Loucy (cell line): ENCODE results near the gene MTG2.

Experiments used
- H2AFZ ChIP-seq: fragments of 200-600 bp; sonication (generic); 2 replicates; pipeline ENCODE4 v1.6.0; 2016; ENCODE audit warnings: antibody characterized with exemption, mild to moderate bottlenecking, low read length, moderate library complexity
- H3F3A ChIP-seq: fragments of 200-600 bp; 2 replicates; pipeline ENCODE4 v1.6.0; 2016; ENCODE audit warnings: antibody characterized with exemption, low read depth, mild to moderate bottlenecking
- H3K27me3 ChIP-seq: fragments of 200-600 bp; sonication (generic); 2 replicates; pipeline ENCODE4 v1.6.1; 2014; ENCODE audit warnings: low read length, mild to moderate bottlenecking; ENCODE audit not compliant: insufficient read depth, poor library complexity, severe bottlenecking
- H3K36me3 ChIP-seq: fragments of 200-600 bp; sonication (generic); 2 replicates; pipeline ENCODE4 v1.6.1; 2016; ENCODE audit warnings: low read length; ENCODE audit not compliant: insufficient read depth
- H3K4me1 ChIP-seq: fragments of 200-600 bp; sonication (generic); 2 replicates; pipeline ENCODE4 v1.5.1; 2014; ENCODE audit warnings: low read length, mild to moderate bottlenecking; ENCODE audit not compliant: insufficient read depth, poor library complexity, severe bottlenecking
- H3K4me2 ChIP-seq: fragments of 200-600 bp; sonication (generic); 2 replicates; pipeline ENCODE4 v1.6.0; 2014; ENCODE audit warnings: antibody characterized with exemption, low read length, low read depth, mild to moderate bottlenecking; ENCODE audit not compliant: poor library complexity, severe bottlenecking
- H3K4me3 ChIP-seq: fragments of 200-600 bp; sonication (generic); 2 replicates; pipeline ENCODE4 v1.5.1; 2014; ENCODE audit warnings: low read length, mild to moderate bottlenecking, mixed read lengths; ENCODE audit not compliant: poor library complexity, severe bottlenecking
- H3K79me2 ChIP-seq: fragments of 200-600 bp; sonication (generic); 2 replicates; pipeline ENCODE4 v1.6.1; 2014; ENCODE audit warnings: low read length; ENCODE audit not compliant: insufficient read depth
- H3K9ac ChIP-seq: fragments of 200-600 bp; sonication (generic); 2 replicates; pipeline ENCODE4 v1.6.0; 2014; ENCODE audit warnings: mild to moderate bottlenecking, low read depth, low read length, moderate library complexity; ENCODE audit not compliant: poor library complexity, severe bottlenecking
- H3K9me2 ChIP-seq: fragments of 200-600 bp; sonication (generic); replicated peaks from 2 replicates; pipeline ENCODE4 v1.6.1; 2016; ENCODE audit warnings: low read depth, low read length, mixed read lengths
- H3K9me3 ChIP-seq: fragments of 200-600 bp; sonication (generic); 2 replicates; pipeline ENCODE4 v1.6.1; 2014; ENCODE audit warnings: mild to moderate bottlenecking, antibody characterized with exemption, low read length, low read depth; ENCODE audit not compliant: insufficient read depth
- H4K20me1 ChIP-seq: fragments of 200-600 bp; sonication (generic); 2 replicates; pipeline ENCODE4 v1.6.0; 2014; ENCODE audit warnings: antibody characterized with exemption, low read length, mild to moderate bottlenecking; ENCODE audit not compliant: insufficient read depth, poor library complexity, severe bottlenecking
- EZH2phosphoT487 ChIP-seq: fragments of 200-600 bp; IDR thresholded peaks from 2 replicates; pipeline ENCODE4 v1.6.1; 2018; ENCODE audit warnings: antibody characterized with exemption, mild to moderate bottlenecking, moderate library complexity, borderline replicate concordance
- TF ChIP-seq, protein P1 (sequence below): fragments of 200-600 bp; sonication (generic); conservative IDR thresholded peaks from 2 replicates; pipeline ENCODE4 v1.5.1; 2014; ENCODE audit warnings: mild to moderate bottlenecking, antibody characterized with exemption, low read length

Gene MTG2

DNA sequence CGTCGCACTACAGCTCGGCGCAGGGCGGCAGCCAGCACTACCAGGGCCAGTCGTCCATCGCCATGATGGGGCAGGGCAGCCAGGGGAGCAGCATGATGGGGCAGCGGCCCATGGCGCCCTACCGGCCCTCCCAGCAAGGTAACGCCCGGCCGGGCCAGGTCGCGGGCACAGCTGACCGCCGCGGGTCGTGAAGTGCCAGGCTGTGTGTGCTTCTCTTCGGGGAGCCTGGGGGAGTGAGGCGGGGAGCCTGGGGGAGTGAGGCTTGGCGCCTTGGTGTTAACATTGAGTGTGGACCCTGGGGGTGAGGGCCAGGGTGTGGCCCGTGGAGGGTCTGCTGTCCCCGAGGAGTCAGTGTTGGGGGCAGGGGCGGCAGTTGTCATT, 19.4 kb upstream of the MTG2 start:
- Histone ChIP-seq H2AFZ (no peak overlapping the region), H3K9ac (no peak overlapping the region), H3K36me3 (peaks cover 76% of the 10 kb centered on the region; the same call in 1 of the 2 replicates), H3F3A (no peaks in the 10 kb centered on the region), H3K27me3 (no peaks in the 10 kb centered on the region), H4K20me1 (peaks cover 1% of the 10 kb centered on the region), H3K9me3 (no peaks in the 10 kb centered on the region), H3K4me2 (no peak overlapping the region), H3K4me1 (no peaks in the 10 kb centered on the region), H3K9me2 (no peaks in the 10 kb centered on the region), H3K4me3 (no peak overlapping the region), H3K79me2 (peaks cover 12% of the 10 kb centered on the region; the same call in 1 of the 2 replicates)
- TF ChIP-seq, protein P1, sequence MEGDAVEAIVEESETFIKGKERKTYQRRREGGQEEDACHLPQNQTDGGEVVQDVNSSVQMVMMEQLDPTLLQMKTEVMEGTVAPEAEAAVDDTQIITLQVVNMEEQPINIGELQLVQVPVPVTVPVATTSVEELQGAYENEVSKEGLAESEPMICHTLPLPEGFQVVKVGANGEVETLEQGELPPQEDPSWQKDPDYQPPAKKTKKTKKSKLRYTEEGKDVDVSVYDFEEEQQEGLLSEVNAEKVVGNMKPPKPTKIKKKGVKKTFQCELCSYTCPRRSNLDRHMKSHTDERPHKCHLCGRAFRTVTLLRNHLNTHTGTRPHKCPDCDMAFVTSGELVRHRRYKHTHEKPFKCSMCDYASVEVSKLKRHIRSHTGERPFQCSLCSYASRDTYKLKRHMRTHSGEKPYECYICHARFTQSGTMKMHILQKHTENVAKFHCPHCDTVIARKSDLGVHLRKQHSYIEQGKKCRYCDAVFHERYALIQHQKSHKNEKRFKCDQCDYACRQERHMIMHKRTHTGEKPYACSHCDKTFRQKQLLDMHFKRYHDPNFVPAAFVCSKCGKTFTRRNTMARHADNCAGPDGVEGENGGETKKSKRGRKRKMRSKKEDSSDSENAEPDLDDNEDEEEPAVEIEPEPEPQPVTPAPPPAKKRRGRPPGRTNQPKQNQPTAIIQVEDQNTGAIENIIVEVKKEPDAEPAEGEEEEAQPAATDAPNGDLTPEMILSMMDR, result no peak
- no peak for TF ChIP-seq EZH2phosphoT487

- Histone ChIP-seq H3K9me3 (no peaks in the 10 kb centered on the region), H3K4me2 (no peak overlapping the region), H2AFZ (no peak overlapping the region), H3K36me3 (peaks cover 76% of the 10 kb centered on the region; the same call in 1 of the 2 replicates), H3K79me2 (peaks cover 5% of the 10 kb centered on the region; the same call in 1 of the 2 replicates), H4K20me1 (no peaks in the 10 kb centered on the region), H3K9ac (no peak overlapping the region), H3K4me3 (no peak overlapping the region), H3K4me1 (no peaks in the 10 kb centered on the region), H3K9me2 (no peaks in the 10 kb centered on the region), H3K27me3 (no peaks in the 10 kb centered on the region), H3F3A (no peaks in the 10 kb centered on the region)
- TF ChIP-seq, protein P1, result no peak
- no peak for TF ChIP-seq EZH2phosphoT487
Measured at GRCh38 chr20:62163986-62164762, 18.7 kb upstream of the MTG2 start.

DNA sequence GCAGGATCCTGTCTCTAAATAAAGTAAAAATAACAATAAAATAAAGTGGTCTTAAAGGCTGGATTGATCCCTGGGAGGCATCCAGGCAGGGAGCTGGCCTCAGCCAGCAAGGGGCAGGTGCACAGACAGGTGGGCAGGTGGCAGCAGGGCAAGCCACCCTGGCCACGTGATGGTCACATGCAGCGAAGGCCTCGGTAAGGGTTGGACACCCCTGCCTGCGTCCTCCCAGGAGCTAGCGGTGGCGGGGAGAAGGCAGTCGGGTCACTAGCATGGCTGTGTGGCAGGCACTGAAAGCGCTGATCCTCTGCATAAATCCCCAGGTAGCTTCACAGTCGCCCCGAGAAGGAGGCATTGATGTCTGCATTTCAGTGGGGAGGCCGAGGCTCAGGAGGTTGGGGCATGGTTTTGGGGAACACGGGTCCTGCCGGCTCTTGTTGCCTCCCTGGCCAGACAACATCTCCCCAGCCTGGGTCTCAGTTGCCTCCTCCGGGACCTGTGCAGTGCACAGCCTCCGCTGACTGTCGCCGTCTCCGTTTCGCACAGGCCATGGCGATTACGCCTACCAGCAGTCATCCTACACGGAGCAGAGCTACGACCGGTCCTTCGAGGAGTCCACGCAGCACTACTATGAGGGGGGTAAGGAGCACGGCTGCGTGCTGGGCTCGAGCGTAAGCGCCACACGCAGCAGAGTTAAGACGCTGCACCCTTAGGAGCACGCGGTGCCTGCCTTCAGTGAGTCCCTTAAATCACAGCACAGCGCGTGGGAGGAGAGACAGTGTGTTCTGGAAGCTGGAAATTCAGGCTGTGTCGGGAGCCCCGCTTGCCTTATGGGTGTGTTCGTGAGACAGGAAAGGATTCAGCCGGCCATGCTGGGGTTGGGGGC, 17.7 kb upstream of the MTG2 start:
- no peaks in the 10 kb centered on the region for H3K9me3 ChIP-seq
- H4K20me1 ChIP-seq, result no peaks in the 10 kb centered on the region

More for the DNA sequence above, 17.7 kb upstream of the MTG2 start:
- Histone ChIP-seq H3K79me2 (no peaks in the 10 kb centered on the region), H2AFZ (no peak overlapping the region), H3K4me1 (no peaks in the 10 kb centered on the region), H3F3A (no peaks in the 10 kb centered on the region), H3K36me3 (peaks cover 77% of the 10 kb centered on the region; the same call in 1 of the 2 replicates), H3K4me2 (no peak overlapping the region), H3K9ac (no peak overlapping the region), H3K4me3 (no peak overlapping the region), H3K27me3 (no peaks in the 10 kb centered on the region), H3K9me2 (no peaks in the 10 kb centered on the region)
- TF ChIP-seq, protein P1, result no peak
- TF ChIP-seq EZH2phosphoT487, result no peak
